Left renal pelvis (tissue), 4 donors: ENCODE results near the gene KLHDC10. TPM values are rescaled to one million over a fixed set of nuclear protein-coding genes. Genes with fewer than 3 reads are reported as not detected.
A peak's percentile ranks its signal among the peaks of the same experiment; 100 is the strongest.
"Not testable (repeated sequence)": the region's sequence is repeated elsewhere in the genome, so short reads cannot be mapped to it uniquely, and the experiment has no call there.

Experiments used
- DNase-seq, 4 donors: peaks; one replicate each; pipeline ENCODE4 v3.0.0-alpha.2; 2013; ENCODE audit warnings: low read depth in 4 of 4, low spot score in 3 of 4
- polyA plus RNA-seq, 4 donors: library from polyadenylated mRNA; unstranded; fragments of 120-200 nt; gene quantifications; one replicate each; pipeline ENCODE4 v1.2.1, GENCODE V29; 2013; ENCODE audit not compliant: insufficient read length in 4 of 4

The KLHDC10 gene
- polyA plus RNA-seq, 4 donors = 49.4 to 56.4 (median 53.5) TPM

GRCh38 chr7:130139193-130139960 is 69.0 kb downstream of the KLHDC10 start:
- DNase-seq = no peak

- DNase-seq = no peak
These were observed 70.3 kb downstream of the KLHDC10 start for GRCh38 chr7:130140551-130141160.

- DNase-seq = peak; percentile 88 to 93 (median 90)
These were observed 71.0 kb downstream of the KLHDC10 start for GRCh38 chr7:130141161-130141883.

GRCh38 chr7:130141884-130142653 is 71.7 kb downstream of the KLHDC10 start:
- DNase-seq = peak in 2 of 4 donors; percentile 59 to 63

- DNase-seq = no peak
These were observed 72.5 kb downstream of the KLHDC10 start for GRCh38 chr7:130142654-130143333.

- no peak for DNase-seq
These were observed 73.0 kb downstream of the KLHDC10 start for GRCh38 chr7:130143334-130143732.

DNA sequence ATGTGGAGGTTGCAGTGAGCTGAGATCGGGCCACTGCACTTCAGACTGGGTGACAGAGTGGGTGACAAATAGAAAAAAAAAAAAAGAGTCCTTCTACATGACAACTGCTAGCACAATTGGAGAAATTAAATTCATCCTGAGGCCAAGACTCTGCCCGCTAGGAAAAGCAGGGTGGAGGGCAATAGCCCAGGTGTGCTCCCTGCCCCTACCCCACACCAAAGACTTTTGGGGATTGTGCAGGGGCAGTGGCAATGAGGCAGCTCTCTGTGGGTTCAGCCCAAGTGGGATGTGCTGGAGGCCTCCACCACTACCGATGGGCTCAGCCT is 73.6 kb downstream of the KLHDC10 start:
- no peak for DNase-seq

- peak in 1 of 4 donors; percentile 70 for DNase-seq
These were observed 74.2 kb downstream of the KLHDC10 start for GRCh38 chr7:130144312-130145171.

DNA sequence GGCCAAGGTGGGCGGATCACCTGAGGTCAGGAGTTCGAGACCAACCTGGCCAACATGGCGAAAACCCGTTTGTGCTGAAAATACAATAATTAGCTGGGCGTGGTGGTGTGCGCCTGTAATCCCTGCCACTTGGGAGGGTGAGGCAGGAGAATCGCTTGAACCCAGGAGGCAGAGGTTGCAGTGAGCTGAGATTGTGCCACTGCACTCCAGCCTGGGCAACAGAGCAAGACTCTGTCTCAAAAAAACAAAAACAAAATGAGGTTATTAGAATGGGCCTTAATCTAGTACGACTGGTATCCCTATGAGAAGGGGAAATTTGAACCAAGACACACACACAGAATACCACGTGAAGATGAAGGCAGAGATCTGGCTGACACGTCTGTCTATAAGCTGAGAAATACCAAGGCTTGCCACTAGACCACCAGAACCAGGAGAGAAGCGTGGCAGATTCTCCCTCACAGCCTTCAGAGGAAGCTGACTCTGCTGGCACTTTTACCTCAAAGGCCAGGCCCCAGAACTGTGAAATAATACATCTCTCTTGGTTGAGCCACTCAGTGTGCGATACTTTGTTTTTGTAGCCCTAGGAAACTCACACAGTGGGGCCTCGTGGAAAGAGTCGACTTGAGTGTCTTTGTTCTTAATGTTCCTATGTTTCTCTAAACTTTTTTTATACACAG is 75.2 kb downstream of the KLHDC10 start:
- no peak for DNase-seq

GRCh38 chr7:130146142-130146541 is 75.8 kb downstream of the KLHDC10 start:
- not testable (repeated sequence) for DNase-seq

GRCh38 chr7:130146693-130147405 is 76.5 kb downstream of the KLHDC10 start:
- no peak for DNase-seq

DNA sequence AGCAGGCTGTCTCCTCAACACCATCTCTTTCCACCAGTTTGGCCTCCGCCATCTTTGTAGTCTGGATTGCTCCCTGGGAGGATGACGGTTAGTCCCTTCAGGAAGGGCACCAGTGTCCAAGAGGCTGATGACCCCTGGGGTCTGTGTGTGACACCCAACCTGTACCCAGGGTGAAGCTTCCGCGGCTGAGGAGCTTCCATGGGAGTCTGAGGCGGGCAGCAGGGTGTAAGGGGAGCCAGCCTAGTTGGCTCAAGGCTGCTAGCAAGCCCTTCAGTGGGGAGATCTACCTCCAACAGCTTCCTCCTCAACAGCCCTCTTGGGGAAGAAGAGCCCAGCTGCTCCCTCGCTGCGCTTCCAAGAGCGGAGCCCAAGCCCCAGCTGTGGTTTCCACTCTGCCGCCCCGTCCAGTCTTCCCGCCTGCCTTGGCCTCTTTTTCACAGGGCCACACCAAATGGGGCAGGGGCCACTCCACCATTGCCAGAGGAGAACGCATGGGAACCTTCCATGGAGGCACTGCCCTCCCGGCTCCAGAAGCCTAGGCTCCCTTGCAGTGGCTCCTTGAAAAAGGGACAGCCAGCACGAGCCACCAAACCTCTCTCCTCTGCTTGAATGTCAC is 77.5 kb downstream of the KLHDC10 start:
- no peak for DNase-seq

GRCh38 chr7:130148561-130148960 is 78.2 kb downstream of the KLHDC10 start:
- no peak for DNase-seq

DNA sequence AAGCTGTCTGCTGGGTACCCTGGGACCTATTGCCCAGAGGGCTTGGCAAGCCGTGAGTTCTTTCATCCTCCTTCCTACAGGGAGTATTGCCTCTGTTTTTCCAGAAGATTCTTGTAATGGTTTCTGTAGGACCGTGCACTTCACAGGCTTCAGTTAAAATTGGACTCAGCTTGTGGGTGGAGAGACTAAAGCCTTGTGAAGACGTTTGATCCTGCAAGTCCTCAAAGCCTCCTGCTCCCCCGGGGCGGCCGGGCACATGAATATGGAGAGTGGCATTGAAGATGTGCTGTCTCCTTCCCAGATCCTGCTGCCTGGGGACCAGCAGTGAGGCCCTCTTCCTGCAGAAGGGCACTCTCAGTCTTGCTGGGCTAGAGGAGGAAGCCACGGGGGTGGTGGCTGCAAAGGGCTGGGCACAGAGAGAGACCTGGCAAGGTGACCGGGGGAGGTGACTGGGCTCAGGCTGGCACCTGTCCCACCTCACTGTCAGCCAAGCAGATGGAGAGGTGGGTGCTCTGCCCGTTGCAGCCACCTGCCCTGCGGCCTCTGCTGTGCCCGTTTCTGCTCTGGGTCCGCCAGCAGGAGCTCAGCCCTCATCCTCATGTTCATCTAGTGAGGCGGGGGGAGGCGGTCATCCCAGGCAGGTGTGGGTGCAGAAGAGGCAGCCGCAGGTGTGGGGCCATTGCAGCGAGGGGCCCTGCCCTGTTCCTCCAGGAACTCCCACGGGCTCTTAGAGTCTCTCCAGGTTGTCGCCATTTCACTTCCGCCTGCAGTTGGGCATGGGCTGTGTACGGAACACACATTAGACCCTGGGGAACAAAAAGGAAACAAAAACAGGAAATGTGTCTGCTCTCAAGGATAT is 79.2 kb downstream of the KLHDC10 start:
- no peak for DNase-seq

DNA sequence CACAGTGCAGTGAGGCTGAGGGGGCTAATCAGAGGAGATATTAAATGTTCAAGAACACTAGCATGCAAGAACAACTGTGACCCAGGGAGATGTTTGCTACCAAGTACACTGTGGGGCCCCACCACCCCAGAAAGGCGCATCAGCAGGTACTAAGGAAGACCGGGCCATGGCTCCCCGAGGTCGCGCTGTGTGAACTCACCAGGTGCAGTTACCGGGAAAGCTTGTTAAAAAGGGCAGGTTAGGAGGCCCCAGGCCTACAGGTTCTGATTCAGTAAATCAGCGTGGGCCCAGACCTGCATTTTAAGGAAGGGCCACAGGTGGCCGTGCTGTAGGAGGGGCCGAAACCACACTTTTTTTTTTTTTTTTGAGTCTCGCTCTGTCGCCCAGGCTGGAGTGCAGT is 80.3 kb downstream of the KLHDC10 start:
- DNase-seq = no peak

DNA sequence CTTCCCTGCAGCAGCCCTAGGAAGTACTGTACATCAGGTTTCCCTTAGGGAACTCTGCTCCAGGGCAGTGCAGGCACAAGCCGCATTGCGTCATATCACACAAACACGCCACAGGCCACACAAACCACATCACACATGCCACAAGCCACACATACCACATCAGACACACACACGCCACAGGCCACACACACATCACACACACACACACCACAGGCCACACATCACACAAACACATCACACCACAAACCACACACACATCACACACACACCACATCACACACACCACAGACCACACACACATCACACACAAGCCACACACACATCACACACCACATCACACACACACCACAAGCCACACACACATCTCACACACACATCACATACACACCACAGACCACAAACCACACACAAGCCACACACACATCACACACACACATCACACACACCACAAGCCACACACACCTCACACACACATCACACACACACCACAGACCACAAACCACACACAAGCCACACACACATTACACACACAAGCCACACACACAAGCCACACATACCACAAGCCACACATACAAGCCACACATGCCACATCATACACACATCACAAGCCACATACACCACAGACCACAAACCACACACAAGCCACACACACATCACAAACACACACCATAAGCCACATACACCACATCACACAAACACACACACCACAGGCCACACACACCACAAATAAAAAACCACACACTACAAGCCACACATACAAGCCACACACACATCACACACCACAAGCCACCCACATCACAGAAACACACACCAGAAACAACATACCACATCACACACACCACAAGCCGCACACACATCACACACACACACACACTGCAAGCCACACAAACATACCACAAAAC is 81.5 kb downstream of the KLHDC10 start:
- DNase-seq = no peak
